DMS 273 (cell line): ENCODE data around the gene MYCBPAP.
"Not testable (repeated sequence)": the region's sequence is repeated elsewhere in the genome, so short reads cannot be mapped to it uniquely, and the experiment has no call there.

Experiments
- DNase-seq: peaks from one replicate; lab custom pipeline; 2025; ENCODE audit not compliant: unreplicated experiment; lab: John Stamatoyannopoulos, UW

Gene MYCBPAP

DNA sequence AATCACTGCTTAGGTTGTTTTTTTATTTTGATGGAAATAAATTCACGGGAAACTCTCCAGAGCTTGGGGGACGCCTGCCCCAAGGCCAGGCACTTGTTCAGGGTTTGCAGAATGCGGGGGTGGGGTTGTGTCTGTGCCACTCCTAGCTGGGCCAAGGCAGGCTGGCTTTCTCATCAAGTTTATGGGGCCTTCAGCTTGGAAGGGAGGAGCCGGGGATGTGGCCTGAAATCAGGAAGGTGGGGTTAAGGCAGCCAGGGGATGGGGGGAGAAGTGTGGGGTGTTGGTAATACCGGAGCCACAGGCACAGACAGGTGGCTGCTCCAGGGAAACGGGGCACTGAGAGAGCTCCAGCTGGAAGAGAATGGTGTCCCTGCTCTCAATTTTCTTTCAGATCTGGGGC is 37.8 kb upstream of the MYCBPAP start:
- peak; percentile 53 for DNase-seq

DNA sequence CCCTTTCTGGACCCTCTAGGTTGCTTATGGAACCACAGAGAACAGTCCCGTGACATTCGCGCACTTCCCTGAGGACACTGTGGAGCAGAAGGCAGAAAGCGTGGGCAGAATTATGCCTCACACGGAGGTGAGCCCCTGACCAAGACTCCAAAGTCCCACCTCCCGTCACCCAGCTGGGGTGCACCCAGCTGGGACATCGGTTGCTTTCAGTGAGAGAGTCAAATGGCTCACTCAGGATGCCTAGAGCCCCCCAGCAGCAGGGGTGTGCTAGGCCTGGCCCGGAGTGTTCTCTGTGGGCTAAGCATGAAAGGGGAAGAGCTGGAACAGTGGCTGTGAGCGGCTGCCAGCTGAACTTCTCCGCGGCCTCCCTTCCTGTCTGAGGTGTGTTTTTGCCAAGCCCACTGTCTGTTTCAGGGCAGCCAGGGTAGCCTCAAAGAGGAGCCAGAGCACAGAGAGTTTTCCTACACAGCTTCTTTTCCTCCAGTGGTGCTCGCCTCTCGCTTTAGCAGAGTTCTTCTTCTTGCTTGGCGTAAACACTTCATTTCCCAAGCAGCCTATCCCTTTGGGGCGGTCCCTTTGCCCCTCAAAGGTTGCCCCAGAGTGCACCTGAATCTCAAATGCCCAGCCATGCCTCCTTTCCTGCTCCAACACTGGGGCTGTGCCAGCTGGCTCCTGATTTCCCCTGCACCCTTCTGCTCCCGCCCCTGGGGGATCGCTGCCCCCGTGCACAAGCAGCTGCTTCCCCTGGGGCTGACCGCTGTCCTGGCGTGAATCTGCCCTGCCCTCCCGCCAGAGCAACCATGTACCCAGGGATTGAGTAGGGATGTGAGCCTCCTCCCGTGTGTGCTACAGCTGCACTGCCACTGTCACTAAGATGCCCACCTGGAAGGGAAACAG is 37.0 kb upstream of the MYCBPAP start:
- DNase-seq: no peak

DNA sequence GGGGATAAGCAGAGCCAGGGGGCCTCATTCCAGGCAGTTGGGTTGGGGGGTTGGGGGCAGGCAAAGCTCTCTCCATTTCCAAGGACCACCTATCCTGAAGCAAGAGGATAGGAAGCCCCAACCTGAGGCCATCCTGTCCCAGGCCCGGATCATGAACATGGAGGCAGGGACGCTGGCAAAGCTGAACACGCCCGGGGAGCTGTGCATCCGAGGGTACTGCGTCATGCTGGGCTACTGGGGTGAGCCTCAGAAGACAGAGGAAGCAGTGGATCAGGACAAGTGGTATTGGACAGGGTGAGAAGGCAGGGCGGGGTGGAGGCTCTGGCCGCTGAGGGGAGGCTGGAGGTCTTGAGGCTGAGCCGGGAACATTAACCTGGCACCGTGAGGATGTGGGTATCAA is 36.0 kb upstream of the MYCBPAP start:
- no peak for DNase-seq

DNA sequence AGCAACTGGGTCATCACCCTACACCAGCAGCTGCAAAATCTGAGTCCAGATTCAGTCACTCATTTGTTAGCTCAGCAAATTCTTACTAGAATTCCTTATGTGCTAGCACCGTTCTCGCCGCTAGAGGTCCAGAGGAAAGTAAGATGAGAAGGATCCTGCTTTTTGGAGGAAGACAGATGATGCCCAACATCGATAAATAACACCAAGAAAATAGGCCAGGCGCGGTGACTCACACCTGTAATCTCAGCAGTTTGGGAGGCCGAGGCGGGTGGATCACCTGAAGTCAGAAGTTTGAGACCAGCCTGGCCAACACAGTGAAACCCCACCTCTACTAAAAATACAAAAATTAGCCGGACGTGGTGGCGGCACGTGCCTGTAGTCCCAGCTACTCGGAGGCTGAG is 35.5 kb upstream of the MYCBPAP start:
- not testable (repeated sequence) for DNase-seq

DNA sequence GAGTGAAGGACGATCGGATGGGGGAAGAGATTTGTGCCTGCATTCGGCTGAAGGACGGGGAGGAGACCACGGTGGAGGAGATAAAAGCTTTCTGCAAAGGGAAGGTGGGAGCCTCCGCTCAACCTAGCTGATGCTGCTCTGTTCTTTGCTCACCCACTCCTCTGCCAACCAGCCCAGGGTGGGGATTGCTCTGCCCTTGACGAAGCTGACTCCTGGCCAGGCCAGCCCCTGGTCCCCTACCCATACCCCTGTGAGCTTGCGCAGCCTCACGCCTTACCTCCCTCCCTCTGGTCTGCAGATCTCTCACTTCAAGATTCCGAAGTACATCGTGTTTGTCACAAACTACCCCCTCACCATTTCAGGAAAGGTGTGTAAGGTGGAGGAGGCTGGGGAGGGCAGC is 34.3 kb upstream of the MYCBPAP start:
- DNase-seq: no peak

DNA sequence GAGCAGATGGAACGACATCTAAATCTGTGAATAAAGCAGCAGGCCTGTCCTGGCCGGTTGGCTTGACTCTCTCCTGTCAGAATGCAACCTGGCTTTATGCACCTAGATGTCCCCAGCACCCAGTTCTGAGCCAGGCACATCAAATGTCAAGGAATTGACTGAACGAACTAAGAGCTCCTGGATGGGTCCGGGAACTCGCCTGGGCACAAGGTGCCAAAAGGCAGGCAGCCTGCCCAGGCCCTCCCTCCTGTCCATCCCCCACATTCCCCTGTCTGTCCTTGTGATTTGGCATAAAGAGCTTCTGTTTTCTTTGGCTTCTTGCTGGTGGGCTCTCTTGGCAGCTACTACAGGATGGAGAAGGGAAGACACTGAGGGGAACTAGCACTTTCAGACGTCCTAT is 33.7 kb upstream of the MYCBPAP start:
- DNase-seq: no peak

DNA sequence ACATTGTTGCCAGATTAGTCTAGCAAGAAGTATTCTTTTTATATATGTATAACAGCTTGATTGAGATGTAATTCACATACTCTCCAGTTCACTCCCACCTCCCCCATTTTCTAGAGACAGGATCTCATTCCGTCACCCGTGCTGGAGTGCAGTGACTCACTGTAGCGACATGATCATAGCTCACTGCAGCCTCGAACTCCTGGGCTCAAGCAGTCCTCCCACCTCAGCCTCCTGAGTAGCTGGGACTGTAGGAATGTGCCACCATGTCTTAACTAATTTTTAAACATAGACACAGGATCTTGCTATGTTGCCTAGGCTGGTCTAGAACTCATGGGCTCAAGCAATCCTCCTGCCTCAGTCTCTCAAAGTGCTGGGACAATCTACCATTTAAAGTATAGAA is 32.9 kb upstream of the MYCBPAP start:
- no peak for DNase-seq

DNA sequence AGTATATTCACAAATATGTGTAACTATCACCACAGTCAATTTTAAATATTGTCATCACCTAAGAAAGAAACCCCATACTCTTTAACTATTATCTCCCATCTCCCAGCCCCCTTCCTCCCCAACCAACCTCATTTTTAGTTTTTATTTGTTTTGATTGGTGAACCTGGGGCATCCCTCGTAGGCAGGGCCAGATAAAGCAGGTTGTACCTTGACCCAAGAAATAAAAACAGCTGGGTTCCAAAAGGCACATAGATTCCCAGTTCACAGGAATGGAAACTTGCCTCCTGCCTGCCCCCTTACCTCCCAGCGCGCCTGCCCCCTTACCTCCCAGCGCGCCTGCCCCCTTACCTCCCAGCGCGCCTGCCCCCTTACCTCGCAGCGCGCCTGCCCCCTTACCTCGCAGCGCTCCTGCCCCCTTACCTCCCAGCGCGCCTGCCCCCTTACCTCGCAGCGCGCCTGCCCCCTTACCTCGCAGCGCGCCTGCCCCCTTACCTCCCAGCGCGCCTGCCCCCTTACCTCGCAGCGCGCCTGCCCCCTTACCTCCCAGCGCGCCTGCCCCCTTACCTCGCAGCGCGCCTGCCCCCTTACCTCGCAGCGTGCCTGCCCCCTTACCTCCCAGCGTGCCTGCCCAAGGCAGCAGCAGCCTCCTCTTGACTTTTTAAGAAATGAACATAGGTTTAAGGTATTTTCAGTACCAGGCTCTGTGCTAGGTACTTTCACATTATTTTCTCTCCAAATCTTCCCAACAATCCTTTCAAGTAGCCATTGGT is 32.3 kb upstream of the MYCBPAP start:
- not testable (repeated sequence) for DNase-seq

DNA sequence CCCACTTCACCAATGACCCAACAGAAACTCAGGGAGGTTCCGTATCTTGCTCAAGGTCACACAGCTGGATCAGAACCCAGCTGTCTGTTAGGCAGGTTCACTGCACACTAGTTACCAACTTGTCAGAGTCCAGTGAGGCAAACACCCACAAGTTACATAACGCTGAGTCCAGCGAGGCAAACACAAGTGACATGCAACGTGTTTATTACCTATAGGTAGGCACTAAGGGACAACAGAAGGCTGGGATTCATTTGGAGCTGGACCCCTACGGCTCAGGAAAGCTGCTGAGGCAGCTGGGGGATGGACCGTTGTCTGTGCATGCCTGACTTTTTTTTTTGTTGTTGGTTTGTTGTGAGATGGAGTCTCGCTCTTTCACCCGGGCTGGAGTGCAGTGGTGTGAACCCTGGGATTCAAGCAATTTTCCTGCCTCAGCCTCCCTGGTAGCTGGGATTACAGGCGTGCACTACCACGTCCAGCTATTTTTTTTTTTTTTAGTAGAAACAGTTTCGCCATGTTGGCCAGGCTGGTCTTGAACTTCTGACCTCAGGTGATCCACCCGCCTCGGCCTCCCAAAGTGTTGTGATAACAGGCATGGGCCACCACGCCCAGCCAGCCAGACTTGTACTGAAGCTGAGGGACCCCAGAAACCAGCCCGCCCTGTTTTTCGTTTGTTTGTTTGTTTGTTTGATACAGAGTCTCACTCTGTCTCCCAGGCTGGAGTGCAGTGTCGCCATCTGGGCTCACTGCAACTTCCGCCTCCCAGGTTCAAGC is 31.5 kb upstream of the MYCBPAP start:
- DNase-seq: no peak

DNA sequence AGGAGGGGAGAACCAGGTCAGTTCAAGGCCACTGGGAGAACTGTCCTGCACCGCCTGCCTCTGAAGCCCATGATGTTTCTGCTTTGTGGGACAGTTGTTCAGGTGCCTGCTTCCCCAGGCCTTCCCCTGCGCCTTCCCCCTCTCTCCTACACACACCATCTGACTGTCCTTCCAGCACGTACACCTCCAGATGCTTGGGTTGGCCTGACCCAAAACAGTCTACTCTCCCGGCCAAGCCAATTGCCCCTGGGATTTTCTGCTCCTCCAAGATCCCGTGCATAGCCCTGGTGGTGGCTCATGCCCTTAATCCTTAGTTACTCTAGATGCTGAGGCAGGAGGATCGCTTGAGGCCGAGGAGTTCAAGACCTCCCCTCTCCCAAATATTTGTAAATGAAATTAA is 30.3 kb upstream of the MYCBPAP start:
- peak; percentile 51 for DNase-seq

DNA sequence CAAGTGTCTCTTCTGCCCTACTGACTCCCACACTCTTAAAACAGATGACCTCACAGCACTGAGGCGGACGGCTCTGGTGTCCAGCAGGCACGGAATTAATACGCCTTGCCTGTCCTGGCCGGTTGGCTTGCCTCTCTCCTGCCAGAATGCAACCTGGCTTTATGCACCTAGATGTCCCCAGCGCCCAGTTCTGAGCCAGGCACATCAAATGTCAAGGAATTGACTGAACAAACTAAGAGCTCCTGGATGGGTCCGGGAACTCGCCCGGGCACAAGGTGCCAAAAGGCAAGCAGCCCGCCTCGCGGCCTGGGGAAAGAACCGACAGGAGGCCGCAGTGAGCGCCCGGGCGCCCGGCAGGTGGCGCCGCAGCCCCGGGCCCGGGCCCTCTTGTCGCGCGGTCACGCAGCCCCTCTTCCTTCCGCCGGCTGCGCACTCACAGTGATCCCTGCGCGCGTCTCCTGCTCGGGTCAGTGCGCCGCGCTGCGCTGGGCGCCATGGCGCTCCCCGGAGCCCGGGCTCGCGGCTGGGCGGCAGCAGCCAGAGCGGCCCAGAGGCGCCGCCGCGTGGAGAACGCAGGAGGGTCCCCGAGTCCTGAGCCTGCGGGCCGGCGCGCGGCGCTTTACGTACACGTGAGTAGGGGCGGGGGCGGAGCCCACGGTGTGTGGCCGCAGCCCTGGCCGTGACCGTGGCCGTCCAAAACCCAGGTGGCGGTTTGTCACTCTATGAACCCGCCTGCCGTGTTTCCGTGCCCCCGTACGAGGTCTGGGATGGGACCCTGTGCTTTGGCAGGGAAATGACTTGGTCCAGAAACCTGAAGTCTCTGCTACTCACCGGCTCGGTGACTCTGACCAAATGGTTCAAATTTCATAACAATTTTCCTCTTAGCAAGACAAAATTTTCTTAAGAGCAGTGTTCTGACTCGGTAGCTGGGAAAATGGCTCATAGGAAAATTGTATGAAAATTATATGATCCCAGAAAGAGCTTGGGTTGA is 29.6 kb upstream of the MYCBPAP start, which contains the start of gene RSAD1:
RSAD1 (plus strand) TSS at position 470 of the 991 bp plus-strand sequence; CDS start at position 495, 25 bp downstream.
- peak; percentile 97 for DNase-seq

DNA sequence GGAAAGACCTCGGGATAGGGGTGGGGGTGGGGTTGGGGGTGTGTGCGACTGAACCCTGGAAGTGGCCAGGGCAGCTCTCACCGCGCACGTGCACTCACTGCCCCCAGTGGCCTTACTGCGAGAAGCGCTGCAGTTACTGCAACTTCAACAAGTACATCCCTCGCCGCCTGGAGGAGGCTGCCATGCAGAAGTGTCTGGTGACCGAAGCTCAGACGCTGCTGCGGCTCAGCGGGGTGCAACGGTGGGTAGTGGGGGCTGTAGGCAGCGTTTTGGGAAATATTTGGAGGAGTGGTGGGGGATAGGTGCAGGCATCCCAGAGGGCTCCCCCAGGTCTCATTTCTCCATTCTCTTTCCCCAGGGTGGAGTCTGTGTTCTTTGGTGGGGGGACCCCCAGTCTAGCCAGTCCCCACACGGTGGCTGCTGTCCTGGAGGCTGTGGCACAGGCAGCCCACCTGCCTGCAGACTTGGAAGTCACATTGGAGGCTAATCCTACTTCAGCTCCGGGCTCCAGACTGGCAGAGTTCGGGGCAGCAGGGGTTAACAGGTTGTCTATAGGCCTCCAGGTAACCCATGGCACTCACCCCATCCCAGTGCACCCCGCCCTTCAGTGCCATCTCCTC is 28.6 kb upstream of the MYCBPAP start:
- peak; percentile 90 for DNase-seq

DNA sequence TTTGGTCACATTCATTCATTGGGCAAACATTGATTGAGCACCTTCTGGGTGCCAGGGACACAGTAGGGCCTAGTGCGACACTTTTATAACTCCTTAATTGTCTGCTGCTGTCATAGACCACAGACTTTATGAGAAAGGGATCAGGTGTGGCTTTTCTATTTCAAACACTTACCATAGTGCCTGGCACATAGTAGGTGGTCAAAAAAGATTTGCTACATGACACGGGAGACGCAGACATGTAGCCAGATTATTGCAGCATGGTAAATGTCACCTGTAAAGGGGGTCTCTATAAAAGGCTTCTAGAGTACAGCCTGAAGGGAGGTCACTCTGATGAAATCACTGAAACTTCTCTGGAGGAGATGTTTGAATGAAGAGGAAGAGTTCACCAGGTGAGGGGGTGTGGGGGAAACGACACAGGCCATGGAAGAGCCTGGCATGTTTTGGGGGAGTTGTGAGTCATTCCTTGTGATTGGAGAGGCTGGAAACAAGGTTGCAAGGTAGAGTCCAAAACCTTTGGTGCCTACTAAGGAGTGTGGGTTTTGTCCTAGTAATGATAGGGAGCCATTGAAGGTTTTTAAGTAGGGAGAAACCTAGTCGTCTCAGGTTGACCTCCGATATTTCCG is 28.0 kb upstream of the MYCBPAP start:
- no peak for DNase-seq

DNA sequence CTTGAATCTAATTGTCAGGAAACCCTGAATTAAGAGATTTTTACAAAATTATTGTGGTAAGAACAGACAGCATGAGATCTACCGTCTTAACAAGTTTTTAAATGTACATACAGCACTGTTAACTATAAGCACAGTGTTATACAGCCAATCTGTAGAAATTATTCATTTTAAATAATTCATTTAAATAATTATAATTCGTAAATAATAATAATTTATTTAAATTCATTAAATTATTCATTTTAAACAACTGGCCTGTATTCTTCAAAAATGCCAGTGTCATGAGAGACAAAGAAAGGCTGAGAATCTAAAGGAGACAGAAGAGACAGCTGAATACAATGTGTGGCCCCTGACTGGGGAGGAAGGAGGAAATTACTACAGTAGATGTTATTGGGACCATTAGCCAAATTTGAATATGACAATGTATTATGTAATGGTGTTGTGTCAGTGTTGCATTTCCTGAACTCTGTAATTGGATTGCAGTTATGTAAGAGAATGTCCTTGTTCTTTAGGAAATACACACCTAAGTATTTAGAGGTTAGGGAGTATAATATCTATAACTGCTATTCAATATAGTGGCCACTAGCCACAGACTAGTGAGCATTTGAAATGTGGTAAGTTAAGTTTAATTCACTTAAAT is 27.3 kb upstream of the MYCBPAP start:
- no peak for DNase-seq

DNA sequence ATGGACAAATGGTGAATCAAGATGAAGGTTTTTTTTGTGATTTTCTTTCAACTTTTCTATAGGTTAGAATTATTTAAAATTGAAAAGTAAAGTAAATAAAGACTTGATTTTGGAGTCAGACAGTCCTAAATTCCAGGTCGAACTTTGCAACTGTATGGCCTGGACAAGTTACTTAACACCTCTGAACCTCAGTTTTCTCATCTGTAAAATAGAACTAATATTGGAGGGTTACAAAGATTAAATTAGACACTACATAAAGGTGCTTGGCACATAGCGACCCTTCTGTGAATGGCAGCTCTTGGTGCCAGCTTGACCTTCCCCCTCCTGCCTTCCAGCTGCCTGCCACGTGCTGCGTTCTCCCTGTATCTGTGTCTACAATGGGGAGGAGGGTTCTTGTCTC is 26.6 kb upstream of the MYCBPAP start:
- no peak for DNase-seq

DNA sequence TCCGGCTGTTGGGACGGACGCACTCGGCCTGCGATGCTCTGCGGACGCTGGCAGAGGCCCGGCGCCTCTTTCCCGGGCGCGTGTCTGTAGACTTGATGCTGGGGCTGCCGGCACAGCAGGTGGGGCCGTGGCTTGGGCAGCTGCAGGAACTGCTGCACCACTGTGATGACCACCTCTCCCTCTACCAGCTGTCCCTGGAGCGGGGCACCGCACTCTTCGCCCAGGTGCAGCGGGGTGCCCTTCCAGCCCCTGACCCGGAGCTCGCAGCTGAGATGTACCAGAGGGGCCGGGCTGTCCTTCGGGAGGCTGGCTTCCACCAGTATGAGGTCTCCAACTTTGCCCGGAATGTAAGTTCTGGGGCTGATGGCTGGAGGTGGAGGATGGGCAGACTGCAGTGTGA is 26.1 kb upstream of the MYCBPAP start:
- DNase-seq: no peak

DNA sequence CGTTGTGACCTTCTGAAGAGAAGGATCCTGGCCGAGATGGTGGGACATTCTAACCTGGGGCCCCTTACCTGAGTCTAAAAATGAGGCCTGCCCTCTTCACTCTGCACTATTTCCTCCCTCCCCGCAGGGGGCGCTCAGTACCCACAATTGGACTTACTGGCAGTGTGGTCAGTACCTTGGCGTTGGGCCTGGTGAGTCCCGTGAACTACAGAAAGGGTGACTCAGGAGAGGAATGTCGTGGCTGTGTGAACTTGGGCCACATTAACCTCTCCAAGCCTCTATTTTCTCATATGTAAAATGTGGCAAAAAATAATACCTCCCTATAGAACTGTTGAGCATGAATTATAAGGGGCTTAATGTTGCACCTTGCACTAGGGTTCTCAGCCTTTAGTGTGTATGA is 25.7 kb upstream of the MYCBPAP start:
- peak; percentile 87 for DNase-seq

DNA sequence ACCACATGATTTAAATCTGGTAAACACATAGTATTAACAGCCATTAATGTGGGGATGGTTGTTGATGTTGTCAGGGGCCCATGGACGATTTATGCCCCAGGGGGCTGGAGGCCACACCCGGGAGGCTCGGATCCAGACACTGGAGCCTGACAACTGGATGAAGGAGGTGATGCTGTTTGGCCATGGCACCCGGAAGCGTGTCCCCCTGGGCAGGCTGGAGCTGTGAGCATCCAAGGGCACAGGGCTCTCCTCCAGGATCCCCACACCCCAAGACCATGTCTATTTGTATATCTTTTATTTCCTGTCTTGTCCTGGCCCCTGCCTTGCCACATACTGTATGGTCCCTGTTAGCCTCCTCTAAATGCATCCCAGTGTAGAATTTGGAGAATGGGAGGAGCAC is 25.0 kb upstream of the MYCBPAP start:
- no peak for DNase-seq
